Effector CD4-positive, alpha-beta T cell (primary cell): ENCODE data around the gene GNPDA1.

ENCODE experiments used
- DNase-seq: peaks from one replicate; pipeline ENCODE4 v3.0.0-alpha.2; 2020

Gene GNPDA1

GRCh38 chr5:141951332-141951781, 61.5 kb downstream of the GNPDA1 start:
- DNase-seq: no peak
